Colon (tissue), 2 donors: ENCODE measurements around the gene SYT8.
"Not testable (repeated sequence)": the region's sequence is repeated elsewhere in the genome, so short reads cannot be mapped to it uniquely, and the experiment has no call there.

ENCODE experiments used
- FAIRE-seq: peaks from 2 replicates; lab custom pipeline; 2012; peaks lifted over from hg19 to GRCh38; lab: Jason Lieb, UNC
- donor health status: control.
- donor health status: control.

SYT8 gene

GRCh38 chr11:1874441-1875092 lies 39.8 kb downstream of the SYT8 start:
- FAIRE-seq: not testable (repeated sequence)

DNA sequence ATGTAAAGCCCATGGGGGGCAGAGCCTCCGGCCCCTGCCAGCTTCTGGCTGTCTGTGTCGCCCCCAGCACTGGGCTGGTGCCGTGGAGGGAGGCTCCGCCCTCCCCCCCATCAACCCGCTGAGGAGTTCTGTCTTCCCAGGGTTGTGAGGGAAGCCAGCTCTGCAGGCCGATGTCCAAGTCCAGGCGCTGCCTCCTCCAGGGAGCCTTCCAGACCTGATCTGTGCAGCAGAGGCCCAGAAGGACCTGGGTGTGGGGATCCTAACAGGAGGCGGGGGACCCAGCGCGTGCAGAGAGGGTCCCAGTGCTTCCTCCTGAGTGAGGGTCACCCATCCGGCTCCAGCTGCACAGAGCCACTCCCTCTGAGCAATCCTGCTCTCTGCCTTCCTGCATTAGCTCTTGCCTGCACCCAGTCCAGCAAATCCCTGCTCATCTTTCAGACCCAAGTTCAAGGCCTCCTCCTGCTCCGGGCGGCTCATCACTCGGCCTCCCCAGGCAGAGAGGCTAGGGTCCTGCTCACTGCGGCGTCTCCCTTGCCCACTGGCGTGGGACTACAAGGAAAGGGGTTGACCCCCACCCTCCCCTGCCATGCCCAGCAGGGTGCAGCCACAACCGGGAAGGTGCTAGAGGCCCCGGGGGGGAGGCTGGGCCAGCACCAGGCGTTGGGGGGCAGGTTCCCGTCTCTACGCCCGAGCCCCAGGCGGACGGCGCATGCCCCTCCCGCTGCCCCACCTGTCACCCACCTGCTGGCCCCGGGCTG lies 40.5 kb downstream of the SYT8 start:
- FAIRE-seq: no peak

DNA sequence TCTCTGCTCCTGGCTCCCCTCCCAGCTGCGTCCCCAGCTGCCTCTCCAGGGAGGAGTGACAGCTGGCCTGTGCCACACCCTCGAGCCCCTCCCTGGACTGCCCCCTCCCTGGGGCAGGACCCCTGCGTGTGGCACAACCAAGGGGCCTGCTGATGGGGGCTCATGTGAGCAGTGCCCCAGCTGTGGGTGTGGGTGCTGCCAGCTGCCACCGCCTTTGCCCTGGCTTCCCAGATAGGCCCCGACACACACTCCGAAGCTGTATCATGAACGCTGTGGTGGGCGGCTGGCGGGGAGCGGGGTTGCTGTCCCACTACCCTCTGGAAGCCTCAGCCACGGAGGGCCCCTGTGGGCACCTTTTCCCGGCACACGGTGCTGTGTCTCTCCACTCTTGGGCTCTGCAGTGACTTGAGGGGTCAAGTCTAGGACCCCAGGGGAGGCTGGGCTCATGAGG lies 41.1 kb downstream of the SYT8 start:
- FAIRE-seq: not testable (repeated sequence)

DNA sequence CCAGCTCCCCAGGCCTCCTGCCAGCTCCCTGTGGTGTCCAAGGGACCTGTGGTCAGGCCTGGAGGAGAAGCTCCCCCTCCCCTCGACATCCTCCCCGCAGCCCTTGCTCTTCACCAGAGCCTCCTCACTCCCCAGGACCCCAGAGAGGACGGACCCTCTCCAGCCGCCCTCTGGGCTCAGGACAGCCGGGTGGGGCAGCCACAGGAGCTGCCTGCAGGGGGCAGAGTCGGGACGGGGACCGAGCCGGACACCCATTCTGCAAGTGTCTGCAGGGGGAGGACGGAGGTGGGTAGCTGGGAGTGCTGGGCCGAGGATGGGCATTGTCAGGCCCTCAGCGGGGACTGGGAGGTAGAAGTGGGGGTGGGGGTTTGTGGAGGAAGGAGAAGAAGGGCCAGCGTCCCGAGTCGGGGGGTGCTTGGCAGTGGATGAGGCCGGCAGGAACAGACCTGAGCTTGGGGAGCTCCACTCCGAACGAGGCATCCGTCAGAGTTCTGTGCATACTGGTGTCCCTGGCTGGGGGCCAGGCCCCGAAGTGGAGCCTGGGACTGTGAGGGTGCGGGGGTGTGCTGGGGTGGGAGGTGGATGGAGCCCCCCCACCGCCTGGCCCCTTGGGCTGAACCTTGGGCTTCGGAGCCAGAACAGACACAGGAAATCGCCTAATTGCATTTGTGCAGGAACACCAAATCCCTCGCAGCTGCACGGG lies 41.7 kb downstream of the SYT8 start:
- FAIRE-seq: no peak

DNA sequence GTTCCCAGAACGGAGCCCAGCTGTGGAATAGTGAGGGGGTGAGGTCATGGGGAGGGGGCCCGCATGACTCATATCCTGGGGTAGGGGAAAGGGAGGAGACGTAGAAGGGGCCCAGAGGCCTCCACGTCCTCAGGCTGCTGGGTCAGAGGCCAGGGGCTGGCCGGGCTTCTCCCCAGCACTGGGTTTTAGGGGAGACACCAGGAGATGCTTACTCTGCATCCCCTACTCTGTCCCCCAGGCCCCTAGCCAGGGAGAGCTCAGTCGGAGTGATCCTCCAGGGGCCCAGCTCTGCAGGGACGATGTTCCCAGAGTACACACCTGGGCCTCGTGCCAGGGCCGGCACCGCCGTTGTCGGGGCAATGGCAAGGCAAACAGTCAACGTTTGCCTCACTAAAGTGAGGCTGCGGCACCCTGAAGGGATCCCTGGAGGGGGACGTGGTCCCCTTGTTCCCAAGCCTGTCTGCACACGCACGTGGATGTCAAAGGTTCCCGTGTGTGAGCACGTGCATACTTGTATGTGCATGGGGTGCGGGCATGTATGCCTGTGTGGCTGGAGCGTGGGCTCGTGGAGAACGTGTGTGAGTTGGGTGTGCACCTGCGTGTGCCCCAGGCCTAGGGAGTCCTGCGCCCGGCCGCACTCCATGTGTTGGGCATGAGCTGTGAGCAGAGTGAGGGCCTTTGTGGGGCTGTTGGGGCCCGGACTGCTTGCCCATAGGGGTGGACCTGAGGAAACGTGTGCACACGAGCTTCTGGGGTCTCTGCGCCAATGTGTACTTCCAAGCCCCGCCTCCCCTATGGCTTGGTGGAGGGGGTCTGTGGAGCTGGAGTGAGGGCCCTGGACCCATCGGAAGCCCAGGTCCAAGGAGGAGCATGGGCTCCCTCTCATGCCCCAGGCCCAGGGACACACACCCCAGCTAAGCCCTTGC lies 42.7 kb downstream of the SYT8 start:
- no peak for FAIRE-seq

DNA sequence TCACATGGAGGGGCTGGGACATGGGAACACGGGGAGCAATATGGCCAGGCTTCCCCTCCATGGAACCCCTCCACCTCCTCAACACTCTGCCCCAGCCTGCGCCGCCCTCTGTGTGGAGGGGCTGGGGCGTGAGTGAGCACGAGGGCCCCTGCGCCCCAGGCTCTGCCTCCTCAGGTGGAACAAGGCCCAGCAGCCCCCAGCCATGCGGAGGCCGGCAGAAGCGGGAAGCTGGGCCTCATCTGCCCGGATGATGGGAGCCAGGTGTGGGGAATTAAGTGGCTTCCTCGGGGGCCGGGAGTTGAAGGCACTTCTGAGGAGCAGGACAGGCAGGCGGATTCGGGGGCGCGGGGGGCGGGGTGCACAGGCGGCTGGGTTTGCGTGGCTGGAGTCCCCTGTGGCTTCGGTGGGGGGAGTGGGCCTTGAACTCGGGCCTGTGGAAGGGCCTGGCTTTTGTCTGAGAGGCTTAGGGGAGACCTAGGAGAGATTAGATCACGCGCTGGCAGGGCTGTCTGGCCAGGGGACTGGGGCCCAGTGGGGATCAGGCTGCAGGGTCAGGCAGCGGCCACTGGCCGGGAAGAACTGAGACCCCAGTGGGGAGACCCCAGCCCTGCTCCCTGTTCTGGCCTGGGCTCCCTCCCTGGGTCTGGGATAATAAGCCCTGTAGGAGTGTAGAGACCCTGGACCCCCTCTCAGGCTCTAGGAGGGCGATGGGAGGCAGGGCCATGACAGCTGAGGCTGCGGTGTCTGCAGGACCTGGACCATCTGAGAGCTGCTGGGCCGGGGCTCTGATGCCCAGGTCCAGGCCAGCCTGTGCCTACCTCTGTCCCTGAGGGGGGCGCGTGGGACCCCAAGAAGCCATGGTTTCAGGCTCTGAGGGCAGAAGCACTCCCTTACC lies 43.6 kb downstream of the SYT8 start:
- FAIRE-seq: no peak

GRCh38 chr11:1879342-1879940 lies 44.7 kb downstream of the SYT8 start:
- FAIRE-seq: no peak

DNA sequence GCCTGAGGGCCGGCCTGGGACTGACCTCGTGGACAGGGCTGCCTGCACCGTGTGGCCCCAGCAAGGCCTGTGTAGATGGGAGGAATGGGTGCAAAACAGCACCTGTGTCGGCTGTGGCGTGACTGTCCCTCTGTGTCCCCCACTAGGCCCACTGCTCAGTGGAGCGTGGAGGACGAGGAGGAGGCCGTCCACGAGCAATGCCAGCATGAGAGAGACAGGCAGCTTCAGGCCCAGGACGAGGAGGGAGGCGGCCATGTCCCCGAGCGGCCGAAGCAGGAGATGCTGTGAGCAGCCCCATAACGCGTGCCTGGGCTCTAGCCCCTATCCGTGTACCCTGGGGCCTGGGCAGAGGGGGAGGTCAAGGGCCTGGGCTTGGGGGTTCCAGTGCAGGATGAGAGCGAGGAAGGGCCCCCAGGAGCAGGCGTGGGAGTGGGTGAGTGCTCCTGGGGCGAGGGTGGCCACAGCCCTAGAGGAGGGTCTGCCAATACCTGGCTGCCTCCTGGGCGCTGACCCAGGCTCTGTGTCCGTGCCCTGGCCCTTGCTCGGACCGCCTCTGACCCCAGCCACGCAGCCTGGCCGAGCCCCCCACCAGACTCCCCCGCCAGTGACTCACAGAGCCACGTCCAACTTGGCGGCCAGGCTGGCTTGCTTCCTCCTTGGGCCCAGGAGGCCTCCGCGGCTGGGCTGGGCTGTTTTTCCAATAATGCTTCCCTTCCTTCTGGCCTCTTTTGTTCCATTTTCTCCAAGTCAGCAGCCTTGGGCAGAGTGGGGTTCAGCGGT lies 45.3 kb downstream of the SYT8 start:
- FAIRE-seq: no peak

GRCh38 chr11:1880746-1881441 lies 46.1 kb downstream of the SYT8 start:
- FAIRE-seq: no peak

DNA sequence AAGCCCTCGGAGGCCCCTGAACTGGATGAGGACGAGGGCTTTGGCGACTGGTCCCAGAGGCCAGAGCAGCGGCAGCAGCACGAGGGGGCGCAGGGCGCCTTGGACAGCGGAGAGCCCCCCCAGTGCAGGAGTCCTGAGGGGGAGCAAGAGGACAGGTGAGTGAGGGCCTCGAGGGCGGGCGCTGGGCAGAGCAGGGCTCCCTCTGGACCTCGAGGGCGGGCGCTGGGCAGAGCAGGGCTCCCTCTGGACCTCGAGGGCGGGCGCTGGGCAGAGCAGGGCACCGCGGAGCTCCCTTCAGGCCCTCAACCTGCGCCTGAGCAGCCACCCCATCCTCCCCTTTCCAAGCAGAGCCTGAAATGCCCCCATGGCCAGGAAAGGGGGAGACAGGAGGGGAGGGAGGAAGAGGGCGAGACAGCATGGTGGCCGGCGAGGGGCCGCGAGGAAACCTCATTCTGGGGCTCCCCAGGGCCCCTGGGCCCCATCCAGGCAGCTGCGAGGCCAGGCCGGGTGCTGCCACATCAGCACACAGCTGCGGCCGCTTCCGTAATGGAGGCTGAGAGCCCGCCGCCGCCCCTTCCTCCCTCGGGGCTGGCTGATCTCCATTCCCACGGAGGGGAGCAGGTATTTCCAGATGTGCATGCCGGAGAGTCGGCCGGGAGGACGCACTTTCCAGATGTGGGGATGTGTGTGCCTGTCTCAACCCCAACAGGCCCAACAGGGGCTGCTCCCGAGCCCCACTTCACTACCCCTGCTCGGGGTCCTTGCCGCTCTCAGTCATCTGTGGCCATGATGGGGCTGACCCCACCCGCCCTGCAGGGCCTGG lies 46.9 kb downstream of the SYT8 start:
- no peak for FAIRE-seq

DNA sequence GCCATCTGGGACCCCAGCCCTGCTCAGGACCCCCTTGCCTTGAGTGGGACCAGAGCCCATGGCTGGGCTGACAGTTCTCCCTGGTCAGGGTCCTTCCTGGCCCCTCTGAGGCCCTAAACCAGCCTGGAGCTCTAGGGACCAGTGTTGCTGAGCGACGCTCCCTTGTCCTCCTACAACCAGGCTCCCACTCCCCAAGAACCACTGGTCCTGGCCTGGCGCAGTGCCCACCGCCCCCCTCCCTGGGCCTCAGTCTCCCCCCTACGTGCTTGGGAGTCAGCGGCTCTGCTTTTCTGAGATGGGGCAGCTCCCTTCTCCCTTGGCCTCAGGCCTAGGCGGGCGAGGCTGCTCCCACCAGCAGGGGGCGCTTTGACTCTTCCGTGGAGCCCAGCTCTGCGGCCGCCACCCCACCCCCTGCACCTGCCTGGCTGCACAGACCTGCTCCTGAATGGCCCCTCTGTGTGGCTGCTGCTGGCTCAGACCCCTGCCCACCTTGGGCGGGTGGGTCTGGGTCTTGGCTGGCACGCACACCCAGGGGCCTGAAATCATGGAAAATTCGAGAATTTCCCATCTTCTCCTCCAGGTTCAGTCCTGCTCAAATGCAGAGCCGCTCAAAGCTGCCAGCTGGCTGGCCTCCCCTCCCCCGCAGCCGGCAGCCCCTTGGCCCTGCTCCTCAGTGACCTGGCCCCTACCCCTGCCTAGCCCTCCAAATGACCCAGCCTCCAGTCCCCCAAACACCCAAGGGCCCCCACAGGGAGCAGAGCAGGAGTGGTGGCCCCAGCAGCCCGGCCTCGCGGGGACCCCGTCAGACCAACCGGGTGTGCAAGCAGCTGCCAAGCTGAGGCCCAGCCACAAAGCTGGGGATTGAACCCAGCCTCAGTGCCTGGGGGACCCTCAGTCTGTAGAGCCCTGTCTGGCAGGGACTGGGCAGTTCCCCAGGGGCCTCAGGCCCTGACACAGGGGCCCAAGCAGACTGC lies 47.8 kb downstream of the SYT8 start:
- no peak for FAIRE-seq

GRCh38 chr11:1883346-1884302 lies 48.8 kb downstream of the SYT8 start:
- no peak for FAIRE-seq

DNA sequence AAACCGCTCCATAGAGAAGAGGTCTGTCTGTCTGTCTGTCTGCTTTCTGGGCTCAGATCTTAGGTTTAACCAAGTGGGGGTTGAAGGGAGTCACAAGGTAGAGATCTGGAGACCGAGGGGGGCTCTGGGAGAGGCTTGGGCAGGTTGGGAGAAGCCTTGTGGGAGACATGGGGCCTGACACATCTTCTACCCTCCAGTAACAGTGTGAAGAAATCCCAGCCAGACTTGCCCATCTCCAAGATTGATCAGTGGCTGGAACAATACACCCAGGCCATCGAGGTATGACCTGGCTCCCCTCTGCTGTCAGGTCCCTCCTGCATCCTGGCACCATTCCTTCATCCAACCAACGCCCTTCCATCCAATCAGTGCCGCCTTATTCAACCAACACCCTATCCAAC lies 49.5 kb downstream of the SYT8 start:
- no peak for FAIRE-seq

DNA sequence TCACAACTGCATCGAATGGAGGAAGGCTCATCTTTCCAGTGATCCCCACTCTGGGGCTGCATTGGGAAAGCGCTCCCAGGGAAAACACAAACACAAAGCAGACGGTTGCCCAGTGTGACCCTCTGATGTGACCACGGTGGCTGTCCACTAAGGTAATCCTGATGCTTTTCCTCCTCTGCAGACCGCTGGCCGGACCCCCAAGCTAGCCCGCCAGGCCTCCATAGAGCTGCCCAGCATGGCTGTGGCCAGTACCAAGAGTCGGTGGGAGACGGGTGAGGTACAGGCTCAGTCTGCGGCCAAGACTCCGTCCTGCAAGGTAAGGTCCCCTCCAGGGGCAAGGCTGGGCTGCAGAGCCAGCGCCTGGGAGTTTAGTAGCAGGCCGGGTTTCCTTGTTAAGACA lies 51.8 kb downstream of the SYT8 start:
- not testable (repeated sequence) for FAIRE-seq
